Ishikawa (cell line): ENCODE data around the gene SEMG2.

ENCODE experiments used
- CREB1 ChIP-seq: IDR thresholded peaks from 2 replicates; pipeline ENCODE4 v1.6.1; 2012; ENCODE audit warnings: low read depth
- EGR1 ChIP-seq: IDR thresholded peaks from 2 replicates; pipeline ENCODE4 v1.6.1; 2012
- EP300 ChIP-seq: IDR thresholded peaks from 2 replicates; pipeline ENCODE4 v1.6.1; 2012; ENCODE audit warnings: borderline replicate concordance
- NFIC ChIP-seq: IDR thresholded peaks from 2 replicates; pipeline ENCODE4 v1.6.1; 2012
- REST ChIP-seq: IDR thresholded peaks from 2 replicates; pipeline ENCODE4 v1.6.1; 2012; ENCODE audit warnings: low read depth, mild to moderate bottlenecking
- TAF1 ChIP-seq: IDR thresholded peaks from 2 replicates; pipeline ENCODE4 v1.6.1; 2012; ENCODE audit warnings: low read depth, mild to moderate bottlenecking
- TCF12 ChIP-seq: IDR thresholded peaks from 2 replicates; pipeline ENCODE4 v1.6.1; 2012; ENCODE audit warnings: low read depth
- TEAD4 ChIP-seq: IDR thresholded peaks from 2 replicates; pipeline ENCODE4 v1.6.1; 2012
- YY1 ChIP-seq: IDR thresholded peaks from 2 replicates; pipeline ENCODE4 v1.6.1; 2012; ENCODE audit warnings: low read depth
- ZBTB7A ChIP-seq: IDR thresholded peaks from 2 replicates; pipeline ENCODE4 v1.6.1; 2012; ENCODE audit warnings: low read depth
- TF ChIP-seq, protein P1 (sequence below): IDR thresholded peaks from 2 replicates; pipeline ENCODE4 v1.6.1; 2012

DNA sequence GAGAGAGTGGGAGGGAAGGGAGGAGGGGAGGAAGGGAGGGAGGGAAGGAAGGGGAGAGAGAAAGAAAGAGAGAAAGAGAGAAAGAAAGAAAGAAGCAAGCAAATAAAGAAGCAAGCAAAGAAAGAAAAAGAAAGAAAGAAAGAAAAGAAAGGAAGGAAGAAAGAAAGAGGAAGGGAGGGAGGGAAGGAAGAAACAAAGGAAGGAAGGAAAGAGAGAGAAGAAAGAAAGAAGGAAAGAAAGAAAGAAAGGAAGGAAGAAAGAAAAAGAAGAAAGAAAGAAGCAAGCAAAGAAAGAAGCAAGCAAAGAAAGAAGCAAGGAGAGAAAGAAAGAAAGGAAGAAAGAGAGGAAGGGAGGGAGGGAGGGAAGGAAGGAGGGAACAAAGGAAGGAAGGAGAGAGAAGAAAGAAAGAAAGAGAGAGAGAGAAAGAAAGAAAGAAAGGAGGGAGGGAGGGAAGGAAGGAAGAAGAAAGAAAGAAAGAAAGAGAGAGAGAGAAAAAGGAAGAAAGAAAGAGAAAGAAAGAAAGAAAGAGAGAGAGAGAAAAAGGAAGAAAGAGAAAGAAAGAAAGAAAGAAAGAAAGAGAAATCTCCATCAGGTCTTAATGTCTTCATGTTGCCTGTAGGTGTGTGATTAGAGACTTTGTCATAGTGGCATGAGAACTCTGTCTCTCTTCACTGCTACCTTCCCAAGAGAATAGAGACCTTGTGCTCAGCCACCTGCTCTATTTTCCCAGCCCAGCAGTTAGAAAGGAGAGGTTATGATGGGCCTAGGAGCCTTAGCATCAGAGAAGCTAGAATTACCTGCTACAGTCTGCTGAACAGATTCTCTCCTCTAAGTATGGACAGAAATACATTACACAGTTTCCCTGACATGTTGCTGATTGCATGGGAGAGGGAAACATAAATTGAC is 9.4 kb upstream of the SEMG2 start:
- TF ChIP-seq ZBTB7A (no peak), TAF1 (no peak), TEAD4 (no peak), REST (no peak), CREB1 (no peak), EGR1 (no peak), NFIC (no peak), EP300 (no peak), TCF12 (no peak), YY1 (no peak)
- TF ChIP-seq, protein P1, sequence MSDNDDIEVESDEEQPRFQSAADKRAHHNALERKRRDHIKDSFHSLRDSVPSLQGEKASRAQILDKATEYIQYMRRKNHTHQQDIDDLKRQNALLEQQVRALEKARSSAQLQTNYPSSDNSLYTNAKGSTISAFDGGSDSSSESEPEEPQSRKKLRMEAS, result no peak
